Testis (tissue), 2 donors: Measurements from ENCODE around the gene NLK.

Experiments
- CTCF ChIP-seq, 3 experiments: fragments of 450-650 bp in 2 of 3; fragments of 200-600 bp in 1 of 3; sonication (generic) in 1 of 3; IDR thresholded peaks; one replicate each; pipeline ENCODE4 v1.5.1; 2016 to 2019; ENCODE audit warnings: antibody characterized with exemption in 3 of 3, mild to moderate bottlenecking in 2 of 3, moderate library complexity in 1 of 3
- POLR2A ChIP-seq: fragments of 450-650 bp; IDR thresholded peaks from one replicate; pipeline ENCODE4 v1.6.1; 2017; ENCODE audit warnings: antibody characterized with exemption, mild to moderate bottlenecking, moderate library complexity

GRCh38 chr17:28159924-28160323, 117.4 kb downstream of the NLK start:
- no peak for TF ChIP-seq POLR2A
- TF ChIP-seq CTCF (IDR thresholded peaks at IDR 0.05) = no peak
